Ascending aorta (tissue), 2 donors: ENCODE measurements around the gene MAP10. TPM values are rescaled to one million over a fixed set of nuclear protein-coding genes. Genes with fewer than 3 reads are reported as not detected.

ENCODE experiments used
- DNase-seq, 2 donors: peaks; one replicate each; pipeline ENCODE4 v3.0.0-alpha.2; 2019; ENCODE audit warnings: low spot score in 2 of 2
- H3K27ac ChIP-seq, 2 donors: fragments of 200-600 bp; sonication (generic); one replicate each; pipeline ENCODE4 v1.5.1; 2016 to 2017; ENCODE audit warnings: mild to moderate bottlenecking in 1 of 2
- H3K27me3 ChIP-seq: fragments of 200-600 bp; sonication (generic); one replicate; pipeline ENCODE4 v1.5.1; 2017
- H3K36me3 ChIP-seq, 2 donors: fragments of 200-600 bp; sonication (generic); one replicate each; pipeline ENCODE4 v1.5.1; 2016
- H3K4me1 ChIP-seq, 2 donors: fragments of 200-600 bp; sonication (generic); one replicate each; pipeline ENCODE4 v1.5.1; 2016 to 2017; ENCODE audit warnings: mild to moderate bottlenecking in 1 of 2
- H3K4me3 ChIP-seq, 2 donors: fragments of 200-600 bp; sonication (generic); one replicate each; pipeline ENCODE4 v1.5.1; 2016 to 2017; ENCODE audit warnings: mild to moderate bottlenecking in 1 of 2
- H3K9me3 ChIP-seq, 2 donors: fragments of 200-600 bp; sonication (generic); one replicate each; pipeline ENCODE4 v1.5.1; 2016
- intact Hi-C: fragments of 100-400 bp; cut with DNase I; formaldehyde crosslinking; loops from one replicate; pipeline ENCODE4 v1.15.1; 2023
- total RNA-seq: library from RNA; depleted of rRNA; stranded (reverse); fragments of >200 nt; gene quantifications from one replicate; pipeline ENCODE4 v1.1.0, GENCODE V29; 2016
- TF ChIP-seq, protein P1 (sequence below), 3 experiments: fragments of 200-600 bp in 2 of 3; fragments of 450-650 bp in 1 of 3; sonication (generic) in 2 of 3; IDR thresholded peaks; one replicate each; pipeline ENCODE4 v1.5.1; 2016 to 2019; ENCODE audit warnings: antibody characterized with exemption in 3 of 3, mild to moderate bottlenecking in 1 of 3, moderate library complexity in 1 of 3

Gene MAP10
- total RNA-seq, 1 donor from 2014 or later = 0.85 TPM

DNA sequence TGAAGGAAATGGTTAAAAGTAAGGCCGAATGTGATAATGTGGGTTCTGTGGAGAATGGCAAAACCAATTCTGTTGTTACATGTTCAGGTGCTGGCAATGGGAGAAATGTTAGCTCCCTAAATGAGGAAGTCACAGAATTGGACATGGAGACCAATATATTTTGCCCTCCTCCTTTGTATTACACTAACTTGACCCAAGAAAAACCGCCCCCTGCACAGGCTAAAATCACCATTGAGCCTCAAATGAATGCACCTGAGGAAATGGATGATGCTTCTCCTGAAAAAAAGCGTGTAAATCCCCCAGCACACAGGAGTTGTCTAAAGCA is 932 bp downstream of the MAP10 start:
- no peak for DNase-seq
- Histone ChIP-seq H3K27ac (no peak overlapping the region), H3K27me3 (no peaks in the 10 kb centered on the region), H3K36me3 (no peaks in the 10 kb centered on the region), H3K4me1 (peaks cover 0 to 6% of the 10 kb centered on the region in 2 donors), H3K4me3 (peak overlapping the region; percentile 71 to 81), H3K9me3 (peaks cover 0 to 5% of the 10 kb centered on the region in 2 donors)
- TF ChIP-seq, protein P1, sequence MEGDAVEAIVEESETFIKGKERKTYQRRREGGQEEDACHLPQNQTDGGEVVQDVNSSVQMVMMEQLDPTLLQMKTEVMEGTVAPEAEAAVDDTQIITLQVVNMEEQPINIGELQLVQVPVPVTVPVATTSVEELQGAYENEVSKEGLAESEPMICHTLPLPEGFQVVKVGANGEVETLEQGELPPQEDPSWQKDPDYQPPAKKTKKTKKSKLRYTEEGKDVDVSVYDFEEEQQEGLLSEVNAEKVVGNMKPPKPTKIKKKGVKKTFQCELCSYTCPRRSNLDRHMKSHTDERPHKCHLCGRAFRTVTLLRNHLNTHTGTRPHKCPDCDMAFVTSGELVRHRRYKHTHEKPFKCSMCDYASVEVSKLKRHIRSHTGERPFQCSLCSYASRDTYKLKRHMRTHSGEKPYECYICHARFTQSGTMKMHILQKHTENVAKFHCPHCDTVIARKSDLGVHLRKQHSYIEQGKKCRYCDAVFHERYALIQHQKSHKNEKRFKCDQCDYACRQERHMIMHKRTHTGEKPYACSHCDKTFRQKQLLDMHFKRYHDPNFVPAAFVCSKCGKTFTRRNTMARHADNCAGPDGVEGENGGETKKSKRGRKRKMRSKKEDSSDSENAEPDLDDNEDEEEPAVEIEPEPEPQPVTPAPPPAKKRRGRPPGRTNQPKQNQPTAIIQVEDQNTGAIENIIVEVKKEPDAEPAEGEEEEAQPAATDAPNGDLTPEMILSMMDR (IDR thresholded peaks at IDR 0.05) = no peak
- intact Hi-C loops = no loop called here

DNA sequence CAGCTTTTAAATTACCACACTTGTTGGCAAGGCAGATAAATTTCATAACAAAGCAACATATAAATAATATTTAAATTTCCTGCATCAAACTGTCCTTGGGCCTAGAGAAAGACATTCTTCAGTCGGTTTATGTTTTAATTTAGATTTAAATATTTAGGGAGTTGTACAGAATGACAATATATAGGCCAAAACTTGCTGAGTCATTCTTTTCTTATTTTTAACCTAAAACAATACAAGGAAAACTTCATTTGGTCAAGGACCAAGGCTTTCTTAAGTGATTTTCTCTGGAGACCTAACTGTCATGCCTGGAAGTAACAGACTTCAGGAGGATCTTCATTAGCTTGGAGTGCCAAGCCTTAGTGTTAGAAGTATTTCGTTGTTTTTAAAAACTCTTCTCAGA is 5.6 kb downstream of the MAP10 start:
- Histone ChIP-seq H3K36me3 (no peaks in the 10 kb centered on the region), H3K4me1 (no peaks in the 10 kb centered on the region), H3K4me3 (no peak overlapping the region), H3K27me3 (no peaks in the 10 kb centered on the region), H3K27ac (no peak overlapping the region), H3K9me3 (peaks cover 0 to 9% of the 10 kb centered on the region in 2 donors)
- intact Hi-C loops = no loop called here
- DNase-seq = no peak
- TF ChIP-seq, protein P1 (IDR thresholded peaks at IDR 0.05) = no peak

DNA sequence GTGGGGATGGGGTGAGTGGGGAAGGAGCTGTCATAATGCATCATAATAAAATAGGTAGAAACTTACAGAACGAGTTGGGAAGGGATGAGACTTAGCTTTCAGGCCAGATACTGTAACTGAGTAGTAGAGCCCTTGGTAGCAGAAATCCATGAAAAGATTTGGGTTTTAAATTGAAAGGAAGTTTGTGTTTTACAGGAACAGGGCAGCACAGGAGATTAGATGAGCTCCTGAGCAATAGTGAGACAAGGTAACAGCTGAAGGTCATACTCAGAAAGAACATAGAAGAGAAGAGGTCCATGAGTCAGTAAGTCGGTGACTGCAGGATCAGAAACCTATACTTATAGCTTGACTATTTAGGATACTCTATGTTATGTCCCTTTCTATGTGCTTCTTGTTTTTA is 7.3 kb downstream of the MAP10 start:
- DNase-seq = no peak
- Histone ChIP-seq H3K27ac (no peak overlapping the region), H3K4me1 (no peaks in the 10 kb centered on the region), H3K4me3 (no peak overlapping the region), H3K36me3 (no peaks in the 10 kb centered on the region), H3K27me3 (no peaks in the 10 kb centered on the region), H3K9me3 (peaks cover 0 to 9% of the 10 kb centered on the region in 2 donors)
- intact Hi-C loops = no loop called here
- TF ChIP-seq, protein P1 (IDR thresholded peaks at IDR 0.05) = no peak

DNA sequence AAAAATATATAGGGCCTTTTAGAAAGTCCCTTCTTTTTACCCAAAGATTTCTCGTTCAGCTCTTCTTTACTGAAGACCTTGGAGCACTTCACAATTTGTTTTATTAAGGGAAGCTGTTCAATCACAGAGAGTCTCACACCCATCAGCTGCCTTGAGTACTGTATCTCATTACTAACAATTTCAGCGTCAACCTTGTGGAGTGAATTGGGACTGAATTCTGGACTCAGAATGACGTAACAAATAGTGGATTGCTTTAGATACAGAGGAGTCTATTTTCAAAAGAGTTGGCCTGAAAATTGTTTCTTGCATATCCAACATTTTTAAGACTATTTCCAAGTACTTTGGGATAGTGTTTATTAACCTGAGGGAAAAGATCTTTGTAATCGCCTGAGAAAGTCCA is 7.9 kb downstream of the MAP10 start:
- intact Hi-C loops = no loop called here
- Histone ChIP-seq H3K27ac (no peak overlapping the region), H3K4me1 (no peaks in the 10 kb centered on the region), H3K36me3 (no peaks in the 10 kb centered on the region), H3K27me3 (no peaks in the 10 kb centered on the region), H3K9me3 (peaks cover 0 to 9% of the 10 kb centered on the region in 2 donors), H3K4me3 (no peak overlapping the region)
- DNase-seq = no peak
- TF ChIP-seq, protein P1 (IDR thresholded peaks at IDR 0.05) = no peak

DNA sequence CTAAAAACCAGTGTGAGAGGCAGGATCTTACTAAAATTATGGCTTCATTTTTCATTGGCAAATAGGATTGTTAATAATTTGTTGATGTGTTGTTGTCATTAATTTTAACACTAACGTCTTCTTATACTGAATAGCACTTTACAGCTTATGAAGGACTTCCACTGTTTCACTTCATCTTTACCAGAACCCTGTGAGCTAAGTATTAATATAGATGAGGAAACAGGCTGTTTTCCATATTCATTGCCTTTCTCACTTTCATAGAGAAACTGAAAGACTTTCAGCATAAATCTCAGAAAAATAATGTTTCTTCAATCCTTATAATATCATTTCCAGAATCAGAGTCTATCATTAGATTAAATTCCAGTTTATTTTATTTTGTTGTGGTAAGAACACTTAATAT is 8.5 kb downstream of the MAP10 start:
- TF ChIP-seq, protein P1 (IDR thresholded peaks at IDR 0.05) = no peak
- Histone ChIP-seq H3K4me1 (no peaks in the 10 kb centered on the region), H3K27me3 (no peaks in the 10 kb centered on the region), H3K4me3 (no peak overlapping the region), H3K9me3 (peaks cover 0 to 9% of the 10 kb centered on the region in 2 donors), H3K27ac (no peak overlapping the region), H3K36me3 (no peaks in the 10 kb centered on the region)
- intact Hi-C loops = no loop called here
- DNase-seq = no peak

DNA sequence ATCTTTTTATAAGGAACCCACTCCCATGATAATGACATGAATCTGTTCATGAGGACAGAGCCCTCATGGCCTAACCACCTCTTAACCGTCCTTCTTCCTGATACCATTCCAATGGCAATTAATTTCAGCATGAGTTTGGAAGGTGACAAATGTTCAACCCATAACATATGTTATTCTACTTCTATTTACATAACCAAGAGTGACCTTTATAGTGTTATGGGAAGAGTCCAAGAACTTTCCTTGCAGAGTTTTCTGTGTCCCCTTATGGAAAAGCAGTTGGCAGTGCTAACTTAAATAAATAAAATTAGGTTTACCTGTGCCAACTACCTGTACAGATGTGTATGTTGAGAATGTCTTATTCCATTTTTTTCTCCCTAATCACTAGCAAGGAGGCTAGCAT is 11.1 kb downstream of the MAP10 start:
- H3K4me1 ChIP-seq = no peaks in the 10 kb centered on the region
- H3K27ac ChIP-seq = no peak overlapping the region
- no peaks in the 10 kb centered on the region for H3K36me3 ChIP-seq
- TF ChIP-seq, protein P1 (IDR thresholded peaks at IDR 0.05) = no peak
- H3K27me3 ChIP-seq = no peaks in the 10 kb centered on the region
- H3K4me3 ChIP-seq = no peak overlapping the region
- peaks cover 0 to 2% of the 10 kb centered on the region in 2 donors for H3K9me3 ChIP-seq
- intact Hi-C loops = no loop called here
- DNase-seq = no peak
